GM12873 (cell line): Measurements from ENCODE around the gene HLF.

Source experiments
- CTCF ChIP-seq: IDR thresholded peaks from 2 replicates; pipeline ENCODE4 v1.5.1; 2012; ENCODE audit warnings: low read depth, mild to moderate bottlenecking, moderate library complexity, low read length, control low read depth; ENCODE audit not compliant: insufficient read depth; ENCODE audit errors: missing control alignments

HLF gene

GRCh38 chr17:55248077-55248476 lies 16.7 kb upstream of the HLF start:
- no peak for TF ChIP-seq CTCF

- no peak for TF ChIP-seq CTCF
These were observed 14.9 kb upstream of the HLF start for GRCh38 chr17:55249861-55250260.

DNA sequence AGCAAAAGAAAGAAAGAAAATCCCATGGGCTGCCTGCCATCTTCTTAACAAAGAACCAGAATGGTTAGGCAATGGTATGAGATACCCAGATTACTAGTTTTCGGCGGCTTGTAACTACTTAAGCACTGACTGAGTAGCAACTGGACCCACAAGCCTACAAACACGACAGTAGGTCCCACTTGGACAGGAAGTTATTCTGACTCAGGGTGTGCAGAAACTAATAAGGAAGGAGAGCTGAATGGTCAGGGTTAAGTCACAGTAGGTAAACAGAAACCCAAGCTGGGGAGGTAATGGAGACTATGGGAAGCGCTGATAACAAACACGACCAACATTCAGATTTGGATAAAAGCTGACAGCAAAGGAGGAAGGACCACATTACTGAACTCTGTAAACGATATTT lies 10.4 kb upstream of the HLF start:
- no peak for TF ChIP-seq CTCF

DNA sequence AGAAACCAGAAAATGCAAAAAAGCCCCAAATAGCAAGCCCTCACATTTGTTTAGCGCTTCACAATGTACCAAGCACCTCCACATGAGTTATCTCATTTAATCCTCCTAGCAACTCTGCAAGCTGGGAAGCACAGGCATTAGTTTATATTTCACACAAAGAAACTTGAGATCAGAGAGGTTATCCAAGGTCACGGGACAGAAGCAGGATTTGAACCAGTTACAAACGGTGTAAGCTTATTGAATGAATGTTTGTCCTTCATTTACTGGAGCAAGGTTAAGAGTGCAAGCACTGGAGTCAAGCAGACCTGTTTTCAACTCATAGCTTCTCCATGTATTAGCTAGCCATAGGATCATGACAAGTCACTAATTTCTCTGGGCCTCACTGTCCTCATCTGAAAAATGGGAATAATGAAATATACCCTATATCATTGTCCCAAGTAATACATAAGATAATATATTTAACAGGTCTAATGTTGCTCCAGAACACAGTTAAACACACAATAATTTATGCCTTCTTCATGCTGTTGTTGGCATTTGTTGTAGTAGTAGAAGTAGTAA lies 6.1 kb upstream of the HLF start:
- TF ChIP-seq CTCF: no peak

GRCh38 chr17:55259684-55260111 lies 5.1 kb upstream of the HLF start:
- TF ChIP-seq CTCF: no peak

- TF ChIP-seq CTCF: no peak
These were observed 3.4 kb upstream of the HLF start for GRCh38 chr17:55261311-55261710.

- no peak for TF ChIP-seq CTCF
These were observed 1.0 kb upstream of the HLF start for GRCh38 chr17:55263569-55264277.
